ENCODE data around the gene C6orf118.

Gene C6orf118

DNA sequence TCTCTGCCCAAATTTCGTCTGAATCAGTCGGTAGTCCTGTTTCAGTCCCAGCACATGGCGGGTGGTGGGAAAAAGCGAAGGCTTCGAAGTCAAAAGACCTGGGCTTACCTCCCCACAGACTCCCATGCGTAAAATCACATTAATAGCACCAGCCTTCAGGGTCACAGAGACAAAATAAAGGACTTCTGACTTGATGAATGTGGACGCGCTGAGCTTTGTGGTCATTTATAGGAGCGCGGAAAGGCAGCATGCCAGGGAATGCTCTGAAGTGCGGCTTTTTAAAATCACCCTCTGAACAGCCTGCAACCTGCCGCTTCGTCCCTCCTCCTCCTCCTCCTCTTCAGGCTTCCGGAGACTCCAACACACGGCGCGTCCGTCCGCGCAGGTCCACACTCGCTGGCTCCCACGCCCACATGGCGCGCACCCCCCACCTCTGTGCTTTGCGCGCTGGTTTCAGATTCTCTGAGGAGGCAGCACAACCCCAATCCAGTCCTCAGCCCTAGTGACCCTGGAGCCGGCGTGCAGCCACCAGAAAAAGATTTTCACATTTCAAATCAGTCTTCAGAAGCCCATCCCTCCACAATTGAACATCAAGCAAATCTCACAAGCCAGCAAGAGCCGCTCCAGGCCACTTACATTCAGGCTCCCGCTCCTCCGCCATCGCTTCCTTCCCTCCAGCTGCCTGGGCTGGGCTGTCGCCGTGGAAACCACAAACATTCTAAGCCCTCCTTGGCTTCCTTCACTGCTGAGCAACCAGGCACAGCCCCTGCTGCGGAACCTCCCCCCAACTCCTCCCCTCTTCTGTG, at the start of gene C6orf118:
Gene C6orf118, minus strand, starts transcription at position 680 of the 806 bp plus-strand sequence. Its CDS starts 19 bp downstream, at position 661.
- DNase-seq (ENCODE audit: low spot score), result no peak

DNA sequence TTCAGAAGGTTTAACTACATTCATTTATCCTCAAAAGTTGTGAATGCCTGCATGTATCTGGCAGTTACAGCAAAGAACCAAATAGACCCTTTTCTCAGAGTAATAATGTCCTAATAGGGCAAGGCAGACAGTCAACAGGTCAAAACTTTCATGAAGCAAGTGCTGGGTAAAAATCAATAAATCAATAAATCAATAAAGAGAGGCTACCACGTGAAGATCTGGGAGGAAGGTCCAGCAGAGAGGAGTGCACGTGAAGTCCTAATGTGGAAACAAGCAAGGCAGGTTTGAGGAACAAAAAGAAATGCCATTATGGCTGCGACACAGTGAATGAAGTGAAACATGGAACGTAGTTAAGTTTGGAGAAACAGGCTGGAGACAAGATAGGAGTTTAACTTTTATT, 36.3 kb upstream of the C6orf118 start:
- DNase-seq (ENCODE audit: low spot score), result no peak

DNA sequence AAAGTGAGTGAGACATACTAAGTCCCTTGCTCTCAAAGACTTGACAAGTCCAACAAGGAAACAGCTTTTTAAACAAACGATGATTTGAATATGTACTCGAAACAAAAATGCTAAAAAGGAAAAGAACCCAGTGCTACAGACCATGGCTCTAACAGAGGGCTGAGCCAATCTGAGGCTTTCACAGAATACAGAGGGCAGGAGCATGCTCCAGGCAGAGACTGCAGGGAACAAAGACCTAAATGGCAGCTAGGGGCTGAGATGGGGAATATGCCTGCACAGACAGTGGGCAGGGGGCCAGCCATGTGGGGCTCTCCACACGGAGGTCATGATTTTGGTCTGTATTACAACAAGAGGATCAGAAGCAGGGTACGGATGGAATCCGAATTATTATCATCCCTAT, 31.1 kb upstream of the C6orf118 start:
- no peak for DNase-seq (ENCODE audit: low spot score)

DNA sequence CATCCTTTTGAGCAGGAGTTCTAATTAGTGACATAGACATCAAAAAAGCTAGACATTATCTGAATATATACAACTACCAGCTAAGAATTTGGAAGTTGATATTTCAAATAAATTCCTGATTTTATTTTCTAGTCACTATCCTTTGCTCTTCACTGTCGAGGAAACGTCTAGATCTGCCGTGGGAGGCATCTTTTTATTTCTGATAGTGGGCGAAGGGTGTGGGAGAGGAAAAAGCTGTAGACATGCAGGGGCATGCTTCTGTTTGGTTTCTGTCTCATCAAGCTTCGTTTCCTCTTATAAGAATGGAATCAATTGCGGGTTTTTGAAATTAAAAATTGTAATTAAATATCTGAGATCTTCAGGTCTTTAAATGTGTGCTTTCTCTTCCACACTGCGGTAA, 16.2 kb upstream of the C6orf118 start:
- no peak for DNase-seq (ENCODE audit: low spot score)

DNA sequence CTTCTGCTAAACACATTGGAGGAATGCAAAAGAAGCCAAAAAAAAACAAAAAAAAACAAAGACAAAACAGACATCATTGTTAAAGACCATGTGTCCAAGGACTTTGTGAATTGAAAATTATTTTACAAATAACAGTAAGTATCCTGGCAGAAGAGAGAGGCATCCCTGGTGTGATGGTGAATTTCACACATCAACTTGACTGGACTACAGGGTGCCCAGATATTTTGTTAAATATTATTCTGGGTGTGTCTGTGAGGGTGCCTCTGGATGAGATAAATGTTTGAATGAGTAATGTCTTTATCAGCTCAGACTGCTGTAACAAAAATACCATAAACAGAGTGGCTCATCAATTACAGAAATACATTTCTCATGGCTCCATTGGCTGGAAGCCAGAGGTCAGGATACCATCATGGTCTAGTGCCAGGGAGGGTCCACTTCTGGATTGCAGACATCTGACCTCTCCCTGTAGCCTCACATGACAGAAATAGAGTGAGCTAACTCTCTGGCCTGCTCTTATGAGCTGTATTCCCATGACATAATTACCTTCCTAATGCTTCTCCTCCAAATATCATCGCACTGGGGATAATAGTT, 12.2 kb upstream of the C6orf118 start:
- DNase-seq (ENCODE audit: low spot score), result no peak

DNA sequence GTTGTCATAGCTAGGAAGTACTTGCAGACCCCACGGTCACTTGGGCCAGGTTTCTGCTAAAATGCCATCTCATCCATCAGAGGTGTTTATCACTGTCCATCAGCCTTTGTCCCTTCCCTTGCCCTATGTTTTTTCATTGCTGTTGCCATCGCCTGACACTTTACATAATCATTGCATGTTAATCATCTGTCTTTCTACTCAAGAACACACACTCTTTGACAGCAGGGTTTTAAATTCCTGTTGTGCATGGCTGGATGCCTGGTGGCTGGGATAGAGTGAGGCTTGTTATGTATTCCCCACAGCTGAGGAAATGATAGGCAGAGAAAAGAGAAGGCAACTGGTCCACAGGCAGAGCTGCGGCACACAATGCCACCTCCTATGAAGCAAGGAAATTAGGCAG, 11.7 kb upstream of the C6orf118 start:
- DNase-seq (ENCODE audit: low spot score), result no peak

DNA sequence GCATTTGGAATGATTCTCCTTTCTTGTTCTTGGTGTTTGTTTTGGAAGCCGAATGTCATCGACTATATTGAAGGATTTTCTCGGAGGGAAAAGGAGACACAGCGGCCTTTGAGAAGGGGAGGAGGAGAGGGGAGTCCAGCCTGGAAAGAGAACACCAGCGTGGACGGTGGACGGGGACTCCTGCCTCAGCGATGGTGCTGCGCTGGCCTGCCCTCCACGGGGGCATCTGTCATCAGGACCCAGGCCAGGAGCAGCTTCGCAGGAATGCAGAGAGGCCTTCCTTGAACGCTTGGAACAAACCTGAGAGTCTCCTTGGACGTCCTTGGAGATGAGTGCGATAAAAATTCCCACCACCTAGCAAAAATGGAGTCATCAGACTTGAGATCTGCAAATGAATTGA, 8.3 kb upstream of the C6orf118 start:
- DNase-seq (ENCODE audit: low spot score), result no peak

DNA sequence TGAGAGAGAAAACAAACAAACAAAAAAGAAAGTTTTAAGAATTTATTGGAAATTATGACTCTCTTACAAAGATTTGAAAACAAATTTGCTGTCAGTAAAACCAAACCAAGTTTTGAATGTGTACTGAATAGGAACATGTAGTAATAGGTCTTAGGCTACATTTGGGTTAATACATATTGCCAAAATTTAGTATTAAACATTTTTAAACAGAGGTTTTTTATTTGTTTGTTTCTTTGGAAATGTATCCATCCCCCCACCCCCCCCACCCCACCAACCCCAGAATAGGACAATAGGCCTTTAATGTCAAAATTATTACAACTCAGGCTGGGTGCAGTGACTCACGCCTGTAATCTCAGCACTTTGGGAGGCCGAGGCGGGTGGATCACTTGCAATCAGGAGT, 2.5 kb downstream of the C6orf118 start:
- no peak for DNase-seq (ENCODE audit: low spot score)

DNA sequence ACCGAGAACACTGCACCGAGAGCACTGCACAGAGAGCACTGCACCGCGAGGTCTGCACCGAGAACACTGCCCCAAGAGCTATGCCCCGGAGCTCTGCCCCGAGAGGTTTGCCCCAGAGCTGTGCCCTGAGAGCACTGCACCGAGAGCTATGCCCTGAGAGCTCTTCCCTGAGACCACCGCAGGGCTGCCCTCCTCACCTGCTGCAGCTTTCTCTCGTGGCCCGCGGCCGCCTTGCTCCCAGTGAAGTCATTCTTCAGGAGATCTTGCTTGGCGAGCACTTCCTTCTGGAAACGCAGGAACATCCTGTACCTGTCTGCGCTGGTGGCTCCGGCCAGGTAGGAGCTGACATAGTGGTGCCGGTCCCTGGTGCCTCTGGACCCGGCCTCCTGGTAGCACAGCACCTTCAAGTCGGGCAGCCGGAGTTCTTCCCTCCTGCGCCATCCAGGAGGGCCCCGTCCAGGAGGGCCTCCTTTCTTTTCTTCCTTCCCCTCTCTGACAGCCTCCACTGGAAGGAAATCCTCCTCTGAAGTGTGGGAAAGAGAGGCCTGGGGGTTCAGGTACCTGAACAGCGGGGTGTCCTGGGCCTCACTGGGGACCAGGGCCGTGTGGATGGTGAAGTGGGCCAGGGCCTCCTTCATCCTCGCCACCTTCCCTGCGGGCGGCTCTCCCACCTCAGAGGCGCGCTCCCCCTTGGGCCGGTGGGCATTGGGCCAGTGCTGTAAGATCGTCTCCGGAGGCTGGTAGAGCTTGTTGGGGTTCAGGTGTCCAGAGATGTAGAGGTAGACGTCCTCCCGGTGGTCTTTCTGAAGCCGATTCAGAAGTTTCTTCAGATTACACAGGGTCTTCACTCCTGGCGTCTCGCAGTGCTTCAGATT, 7.8 kb downstream of the C6orf118 start:
- no peak for DNase-seq (ENCODE audit: low spot score)

DNA sequence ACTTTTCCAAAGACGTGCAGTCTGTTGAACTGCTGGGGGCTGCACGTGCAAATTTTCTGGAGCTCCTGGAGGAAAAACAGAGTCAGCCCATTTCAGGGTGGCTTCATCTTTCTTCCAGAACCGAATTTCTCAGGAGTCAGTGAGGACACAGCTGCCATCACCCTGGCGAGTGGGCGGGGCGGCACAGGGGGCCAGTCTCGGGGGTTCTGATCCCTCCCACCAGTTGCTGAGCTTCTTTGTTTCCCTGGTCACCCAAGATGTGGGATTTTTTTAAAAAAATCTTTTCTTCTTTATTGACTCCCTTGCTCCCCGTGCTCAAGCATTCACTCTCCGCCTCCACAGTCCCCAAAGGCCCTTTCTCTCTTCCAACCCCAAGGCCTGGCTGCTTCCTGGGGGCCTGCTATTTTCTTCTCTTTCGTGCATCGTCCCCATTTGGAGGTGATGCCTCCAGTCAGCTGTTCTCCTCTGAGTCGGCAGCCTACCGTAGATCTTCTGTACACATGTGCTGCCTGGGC, 8.9 kb downstream of the C6orf118 start:
- DNase-seq (ENCODE audit: low spot score), result no peak

DNA sequence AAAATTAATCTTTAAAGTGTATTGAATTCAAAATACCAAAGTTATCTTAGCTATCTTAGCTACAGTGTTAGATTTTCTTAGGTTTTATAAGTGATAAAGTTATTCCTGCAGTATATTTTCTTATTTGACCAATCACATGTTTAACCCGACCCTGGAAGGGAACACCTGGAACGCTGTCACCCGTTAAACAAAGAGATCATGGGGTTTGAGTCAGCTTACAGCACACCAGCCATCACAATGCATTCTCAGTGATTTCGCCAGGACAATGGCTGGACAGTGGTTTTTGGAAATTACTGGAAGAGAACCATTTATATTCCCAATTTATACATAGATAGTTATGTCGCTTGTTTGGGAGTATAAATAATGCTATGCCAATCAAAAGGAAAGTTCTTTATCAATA, 10.5 kb downstream of the C6orf118 start:
- DNase-seq (ENCODE audit: low spot score), result no peak

DNA sequence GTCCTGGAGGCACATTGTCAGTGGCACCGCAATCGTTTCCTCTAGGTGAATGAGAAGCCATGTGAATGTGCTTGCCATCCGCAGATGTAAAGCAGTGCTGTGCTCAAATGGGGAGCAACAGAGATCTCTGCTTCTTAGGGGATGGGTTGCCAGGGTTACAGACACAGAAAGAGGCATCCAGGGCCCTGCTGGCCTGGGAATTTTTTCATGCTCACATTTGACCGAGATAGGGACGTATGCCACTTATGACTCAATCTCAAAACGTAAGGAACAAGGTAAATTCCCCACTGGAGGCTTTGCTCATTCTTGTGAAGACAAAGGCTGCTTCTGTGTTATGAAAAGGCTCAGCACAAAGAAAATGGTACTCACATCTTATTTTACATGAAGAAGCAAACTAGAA, 11.0 kb downstream of the C6orf118 start:
- DNase-seq (ENCODE audit: low spot score), result no peak

DNA sequence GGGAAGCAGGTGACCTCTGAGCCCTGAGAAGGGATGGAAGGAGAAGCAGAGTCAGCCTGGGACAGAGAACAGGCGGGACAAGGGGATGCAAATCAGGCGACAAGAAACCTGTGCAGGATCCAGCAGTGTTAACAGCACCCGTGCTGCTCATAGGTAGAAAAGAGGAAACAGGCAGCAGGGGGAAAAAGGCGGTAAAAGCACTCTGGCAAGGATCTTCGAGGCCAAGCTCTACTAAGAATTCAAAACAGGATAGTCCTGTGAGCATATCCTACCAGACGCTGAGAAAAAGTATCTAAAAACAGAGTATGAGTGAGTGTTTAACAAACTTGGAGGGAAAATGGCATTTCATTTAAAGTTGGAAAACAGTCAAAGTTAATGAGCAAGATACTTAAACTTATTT, 16.7 kb downstream of the C6orf118 start:
- DNase-seq (ENCODE audit: low spot score), result no peak

DNA sequence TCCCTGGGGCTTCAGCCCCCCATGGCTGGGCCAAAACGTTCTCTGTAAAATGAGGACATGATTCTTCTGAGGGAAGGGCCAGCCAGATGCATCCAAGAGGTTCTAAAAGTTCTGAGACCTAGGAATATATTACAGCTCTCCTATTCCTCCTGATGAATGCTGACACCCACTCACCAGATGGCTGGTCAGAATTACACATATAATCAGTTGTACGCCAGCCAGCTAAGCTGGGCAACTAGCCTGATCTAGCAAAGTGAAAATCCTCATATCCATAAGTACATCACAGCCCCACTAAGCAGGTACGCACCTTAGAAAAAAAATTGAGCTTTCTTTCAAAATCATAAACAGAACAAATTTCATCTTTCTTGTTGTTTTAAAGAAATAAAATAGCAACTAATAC, 34.8 kb downstream of the C6orf118 start:
- no peak for DNase-seq (ENCODE audit: low spot score)

DNA sequence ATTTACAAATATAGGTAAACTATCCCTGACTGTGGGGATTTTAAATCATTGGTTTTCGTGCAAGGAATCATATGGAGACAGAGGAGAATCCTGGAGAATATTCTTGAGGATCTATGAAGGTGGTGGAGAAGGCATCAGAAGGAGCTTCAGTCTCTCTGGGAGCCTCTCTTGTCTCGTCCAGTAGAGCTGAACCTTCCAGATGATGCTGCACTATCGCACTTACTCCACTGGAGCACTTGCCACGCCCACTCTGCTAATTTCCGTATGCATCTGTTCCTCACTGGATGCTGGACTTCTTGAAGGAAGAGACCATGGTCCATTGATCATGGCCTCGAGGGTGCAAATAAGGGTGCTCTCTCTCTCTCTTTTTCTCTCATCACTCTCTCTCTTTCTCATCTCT, 36.8 kb downstream of the C6orf118 start:
- DNase-seq (ENCODE audit: low spot score), result no peak

DNA sequence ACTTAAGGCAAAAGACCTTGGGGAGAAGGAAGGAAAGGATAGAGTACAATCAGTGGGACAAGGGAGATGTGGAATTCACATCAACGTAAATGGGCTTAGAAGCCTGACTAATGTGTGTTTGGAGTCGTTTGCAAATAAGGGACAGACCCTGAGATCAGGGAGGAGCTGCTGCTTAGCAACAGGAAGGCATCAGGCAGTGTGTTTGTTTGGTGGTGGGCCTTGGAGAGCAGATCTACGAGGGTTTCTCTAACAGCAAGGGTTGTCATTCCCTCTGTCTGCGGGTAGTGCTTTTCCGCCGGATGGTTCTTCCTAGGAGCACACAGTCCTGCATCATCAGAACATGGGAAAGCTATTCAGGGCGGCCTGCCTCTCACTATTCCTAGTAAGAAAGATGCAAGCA, 40.4 kb downstream of the C6orf118 start:
- DNase-seq (ENCODE audit: low spot score), result no peak

DNA sequence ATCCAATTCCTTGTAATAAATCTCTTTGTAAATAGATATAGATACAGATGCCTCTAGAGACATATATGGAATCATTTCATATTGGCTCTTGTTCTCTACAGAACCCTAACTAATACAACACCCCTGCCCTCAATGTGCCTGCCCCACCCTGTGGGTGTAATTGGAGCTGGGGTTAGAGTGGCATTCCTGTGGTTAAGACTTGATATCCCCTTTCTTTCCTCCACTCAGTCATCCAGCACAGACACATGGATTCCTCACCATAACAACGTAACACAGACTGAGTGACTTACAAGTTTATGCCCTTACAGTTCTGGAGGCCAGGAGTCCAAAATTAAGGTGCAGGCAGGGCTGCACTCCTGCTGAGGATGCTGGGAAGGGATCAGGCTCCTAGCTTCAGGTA, 42.8 kb downstream of the C6orf118 start:
- DNase-seq (ENCODE audit: low spot score), result no peak

DNA sequence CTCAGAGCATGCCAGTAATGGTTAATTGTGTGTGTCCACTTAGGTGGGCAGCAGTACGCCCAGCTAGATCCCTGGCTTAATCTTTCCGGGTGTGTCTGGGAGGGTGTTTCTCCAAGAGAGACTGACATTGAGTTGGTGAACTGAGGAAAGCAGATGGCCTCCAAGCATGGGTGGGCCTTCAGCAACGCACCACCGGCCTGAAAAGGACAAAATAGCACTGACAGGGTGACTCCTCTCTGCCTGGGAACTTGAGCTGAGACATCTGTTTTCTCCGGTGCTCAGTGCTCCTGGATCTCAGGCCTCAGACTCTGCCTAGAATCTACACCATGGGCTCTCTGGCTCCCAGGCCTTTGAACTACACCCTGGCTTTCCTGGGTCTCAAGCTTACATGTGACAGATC, 43.2 kb downstream of the C6orf118 start:
- no peak for DNase-seq (ENCODE audit: low spot score)

DNA sequence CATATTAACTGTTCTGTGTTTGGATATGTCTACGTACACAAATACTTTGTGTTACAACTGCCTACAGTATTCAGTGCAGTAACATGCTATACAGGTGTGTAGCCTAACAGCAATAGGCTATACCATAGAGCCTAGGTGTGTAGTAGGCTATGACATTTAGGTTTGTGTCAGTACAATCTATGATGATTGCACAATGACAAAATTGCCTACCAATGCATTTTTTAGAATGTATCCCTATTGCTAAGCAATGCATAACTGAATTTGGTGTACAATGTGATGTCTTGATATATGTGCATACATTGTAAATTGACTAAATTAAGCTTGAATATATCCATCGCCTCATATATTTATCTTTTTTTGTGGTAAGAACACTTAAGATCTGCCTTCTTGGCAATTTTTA, 48.9 kb downstream of the C6orf118 start:
- no peak for DNase-seq (ENCODE audit: low spot score)

DNA sequence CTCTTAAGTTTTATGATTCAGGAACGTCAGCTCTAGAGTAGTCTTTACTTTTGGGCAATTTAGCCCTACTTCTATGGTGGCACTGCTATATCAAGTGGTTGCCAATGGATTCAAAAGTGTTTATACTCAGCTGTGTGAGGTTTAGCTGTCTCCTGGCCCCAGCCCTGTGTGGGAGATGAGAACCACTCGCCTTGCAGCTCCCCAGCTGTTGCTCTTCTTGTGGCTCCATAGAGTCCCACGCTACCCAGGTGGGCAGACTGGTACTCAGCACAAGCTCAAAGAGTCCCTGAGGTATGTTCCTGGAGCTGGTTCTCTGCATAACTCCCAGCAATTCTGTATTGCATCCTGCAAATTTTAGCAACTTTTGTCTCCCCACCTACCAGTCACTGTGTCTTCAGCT, 59.6 kb downstream of the C6orf118 start:
- no peak for DNase-seq (ENCODE audit: low spot score)

DNA sequence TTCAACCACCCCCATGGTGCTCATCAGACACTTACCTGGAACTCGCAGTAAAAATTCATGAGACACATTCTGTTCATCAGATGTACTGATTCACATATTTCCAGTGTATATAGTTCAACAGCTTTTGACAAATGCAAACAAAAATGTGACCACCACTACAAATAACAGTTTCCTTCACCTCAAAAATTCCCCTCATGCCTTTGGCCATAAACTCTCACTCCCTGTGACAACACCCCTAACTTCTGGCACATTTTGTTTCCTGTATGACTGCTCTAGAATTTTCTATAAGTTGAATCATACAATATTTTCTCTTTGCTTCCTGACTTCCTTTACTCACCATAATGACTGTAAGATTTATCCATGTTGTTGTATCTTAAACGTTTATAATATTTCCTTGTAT, 63.7 kb downstream of the C6orf118 start:
- DNase-seq (ENCODE audit: low spot score), result no peak

DNA sequence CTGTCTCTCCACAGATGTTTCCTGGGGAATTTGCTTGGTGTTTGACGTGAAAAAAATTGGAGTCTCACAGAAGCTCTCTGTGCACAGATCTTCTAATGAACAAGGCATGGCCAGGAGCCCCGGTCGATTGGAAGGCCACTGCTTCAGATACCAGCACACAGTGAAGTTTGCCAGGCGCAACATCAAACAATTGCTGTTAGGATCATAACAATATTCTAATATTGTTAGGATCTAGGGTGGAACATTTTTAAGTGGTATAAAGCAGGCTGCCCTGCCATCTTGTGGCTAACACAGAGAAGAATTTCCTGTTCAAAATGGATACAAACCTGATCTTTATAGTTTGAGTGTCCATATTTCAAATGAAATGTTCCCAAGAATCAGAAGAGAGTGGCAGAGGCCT, 64.1 kb downstream of the C6orf118 start:
- DNase-seq (ENCODE audit: low spot score), result no peak

All from CD4-positive, alpha-beta T cell treated with Interleukin-2 at 100 ng/mL for 4 hours (primary cell).